HFFc6 (cell line): ENCODE data around the gene JMJD8. TPM values are rescaled to one million over a fixed set of nuclear protein-coding genes. Genes with fewer than 3 reads are reported as not detected.
A peak's percentile ranks its signal among the peaks of the same experiment; 100 is the strongest.

Source experiments
- DNase-seq: peaks from one replicate; pipeline ENCODE4 v3.0.0-alpha.2; 2018
- H3K27ac Mint-ChIP-seq: 2 replicates; pipeline ENCODE4 v1.8.0; 2020; ENCODE audit warnings: mild to moderate bottlenecking, mixed read lengths
- H3K27me3 Mint-ChIP-seq: 2 replicates; pipeline ENCODE4 v1.8.0; 2021; ENCODE audit warnings: mild to moderate bottlenecking, moderate library complexity, mixed read lengths; ENCODE audit not compliant: insufficient read depth
- H3K36me3 Mint-ChIP-seq: 2 replicates; pipeline ENCODE4 v1.8.0; 2021; ENCODE audit warnings: low read depth, mixed read lengths
- H3K4me1 Mint-ChIP-seq: 2 replicates; pipeline ENCODE4 v1.8.0; 2020; ENCODE audit warnings: low read depth, mixed read lengths
- H3K4me3 Mint-ChIP-seq: 2 replicates; pipeline ENCODE4 v1.8.0; 2020; ENCODE audit warnings: mild to moderate bottlenecking, moderate library complexity, mixed read lengths
- H3K9me3 Mint-ChIP-seq: 2 replicates; pipeline ENCODE4 v1.8.0; 2020; ENCODE audit warnings: mild to moderate bottlenecking, mixed read lengths
- CTCF ChIP-seq: fragments of 200-600 bp; sonication (generic); IDR thresholded peaks from 2 replicates; pipeline ENCODE4 v1.5.0; 2021; ENCODE audit warnings: antibody characterized with exemption, mild to moderate bottlenecking
- total RNA-seq, 6 experiments: library from RNA; stranded (reverse); fragmentation: NEBNext Ultra II Directional; extraction: Animal tissue kit (Norgen Biotek cat#: 25700); gene quantifications; 2 replicates in 1 of 6; 3 replicates in 5 of 6; pipeline ENCODE4 v1.2.3, GENCODE V29; 2021

JMJD8 gene
- total RNA-seq, 6 experiments from 2014 or later, result 7.6 to 10.6 (median 9.3) TPM

- Mint-ChIP-seq H3K4me3 (no peak overlapping the region), H3K36me3 (no peaks in the 10 kb centered on the region), H3K4me1 (peaks cover 32% of the 10 kb centered on the region), H3K9me3 (no peaks in the 10 kb centered on the region), H3K27me3 (peaks cover 9% of the 10 kb centered on the region), H3K27ac (no peak overlapping the region)
- no peak for DNase-seq
- no peak for TF ChIP-seq CTCF
Measured at GRCh38 chr16:717450-718245, 33.5 kb upstream of the JMJD8 start.

- H3K4me3 Mint-ChIP-seq, result peak overlapping the region; percentile 87; the same call in 1 of the 2 replicates
- no peaks in the 10 kb centered on the region for H3K36me3 Mint-ChIP-seq
- H3K27ac Mint-ChIP-seq, result no peak overlapping the region
- no peak for DNase-seq
- H3K4me1 Mint-ChIP-seq, result peaks cover 36% of the 10 kb centered on the region
- H3K27me3 Mint-ChIP-seq, result peaks cover 9% of the 10 kb centered on the region; the same call in 1 of the 2 replicates
- H3K9me3 Mint-ChIP-seq, result no peaks in the 10 kb centered on the region
- TF ChIP-seq CTCF, result no peak
Measured at GRCh38 chr16:716768-717325, 32.7 kb upstream of the JMJD8 start.

GRCh38 chr16:716200-716568, 32.0 kb upstream of the JMJD8 start:
- Mint-ChIP-seq H3K36me3 (no peaks in the 10 kb centered on the region), H3K27me3 (peaks cover 9% of the 10 kb centered on the region; the same call in 1 of the 2 replicates), H3K27ac (peak overlapping the region; percentile 79), H3K4me1 (peaks cover 36% of the 10 kb centered on the region), H3K4me3 (peak overlapping the region; percentile 87), H3K9me3 (no peaks in the 10 kb centered on the region)
- peak; percentile 39 for DNase-seq
- no peak for TF ChIP-seq CTCF

GRCh38 chr16:715477-716199, 31.5 kb upstream of the JMJD8 start:
- Mint-ChIP-seq H3K27me3 (peaks cover 9% of the 10 kb centered on the region; the same call in 1 of the 2 replicates), H3K4me1 (peaks cover 36% of the 10 kb centered on the region), H3K36me3 (no peaks in the 10 kb centered on the region), H3K9me3 (no peaks in the 10 kb centered on the region), H3K27ac (peak overlapping the region; percentile 79), H3K4me3 (peak overlapping the region; percentile 87)
- DNase-seq, result no peak
- peak; percentile 60 for TF ChIP-seq CTCF

- peaks cover 4% of the 10 kb centered on the region; the same call in 1 of the 2 replicates for H3K27me3 Mint-ChIP-seq
- no peaks in the 10 kb centered on the region for H3K9me3 Mint-ChIP-seq
- peaks cover 35% of the 10 kb centered on the region for H3K4me1 Mint-ChIP-seq
- peak; percentile 80 for DNase-seq
- H3K4me3 Mint-ChIP-seq, result peak within 1 kb of the TSS; percentile 87
- no peaks in the 10 kb centered on the region for H3K36me3 Mint-ChIP-seq
- TF ChIP-seq CTCF, result no peak
- H3K27ac Mint-ChIP-seq, result peak within 1 kb of the TSS; percentile 79
Measured at GRCh38 chr16:714558-715476, 30.7 kb upstream of the JMJD8 start, which contains the start of gene METRN. METRN (plus strand) TSS chr16:715118; CDS start chr16:715290, 172 bp downstream.
